Smooth muscle cell (in vitro differentiated cells): ENCODE results near the gene SLC2A4. TPM values are rescaled to one million over a fixed set of nuclear protein-coding genes. Genes with fewer than 3 reads are reported as not detected.

Source experiments
- DNase-seq: peaks from one replicate; lab custom pipeline; 2025; ENCODE audit not compliant: unreplicated experiment; lab: John Stamatoyannopoulos, UW
- H2AFZ ChIP-seq: fragments of 200-600 bp; sonication (generic); 2 replicates; pipeline ENCODE4 v1.6.0; 2016; ENCODE audit warnings: antibody characterized with exemption, low read depth, mild to moderate bottlenecking
- H3F3A ChIP-seq: fragments of 200-600 bp; sonication (generic); 2 replicates; pipeline ENCODE4 v1.6.0; 2017; ENCODE audit warnings: antibody characterized with exemption, low read depth
- H3K27ac ChIP-seq: fragments of 200-600 bp; sonication (generic); 2 replicates; pipeline ENCODE4 v1.5.1; 2016; ENCODE audit warnings: low read depth, mild to moderate bottlenecking
- H3K27me3 ChIP-seq: fragments of 200-600 bp; sonication (generic); 2 replicates; pipeline ENCODE4 v1.6.1; 2016; ENCODE audit warnings: low read depth, mild to moderate bottlenecking
- H3K36me3 ChIP-seq: fragments of 200-600 bp; sonication (generic); 2 replicates; pipeline ENCODE4 v1.5.1; 2016; ENCODE audit warnings: low read depth
- H3K4me1 ChIP-seq: fragments of 200-600 bp; sonication (generic); 2 replicates; pipeline ENCODE4 v1.5.1; 2016; ENCODE audit warnings: low read depth
- H3K4me2 ChIP-seq: fragments of 200-600 bp; sonication (generic); 2 replicates; pipeline ENCODE4 v1.6.0; 2016; ENCODE audit warnings: mild to moderate bottlenecking
- H3K4me3 ChIP-seq: fragments of 200-600 bp; sonication (generic); 2 replicates; pipeline ENCODE4 v1.5.1; 2016; ENCODE audit warnings: mild to moderate bottlenecking
- H3K79me2 ChIP-seq: fragments of 200-600 bp; sonication (generic); 2 replicates; pipeline ENCODE4 v1.6.0; 2016; ENCODE audit warnings: low read depth, mild to moderate bottlenecking
- H3K9ac ChIP-seq: fragments of 200-600 bp; sonication (generic); 2 replicates; pipeline ENCODE4 v1.6.0; 2016; ENCODE audit warnings: low read depth
- H3K9me3 ChIP-seq: fragments of 200-600 bp; sonication (generic); replicated peaks from 2 replicates; pipeline ENCODE4 v1.5.1; 2016; ENCODE audit warnings: low read depth
- H4K20me1 ChIP-seq: fragments of 200-600 bp; sonication (generic); 2 replicates; pipeline ENCODE4 v1.6.0; 2016; ENCODE audit warnings: low read depth
- CTCF ChIP-seq: fragments of 200-600 bp; sonication (generic); IDR thresholded peaks from 2 replicates; pipeline ENCODE4 v1.5.1; 2017; ENCODE audit warnings: borderline replicate concordance, mild to moderate bottlenecking, antibody characterized with exemption; ENCODE audit not compliant: insufficient read depth, poor library complexity, severe bottlenecking
- WGBS: methylation state at CpG from one replicate; pipeline ENCODE4 v1.1.7; 2016; ENCODE audit warnings: low lambda C conversion rate; 5-methylcytosine and 5-hydroxymethylcytosine counted together
- polyA plus RNA-seq: library from polyadenylated mRNA; unstranded; fragments of >200 nt; fragmentation: Nextera tagmentation; extraction: Ambion mirVana; gene quantifications from 2 replicates; pipeline ENCODE4 v1.2.1, GENCODE V29; 2016
- total RNA-seq: library from RNA; depleted of rRNA; stranded (reverse); fragments of >200 nt; gene quantifications from 2 replicates; pipeline ENCODE4 v1.2.3, GENCODE V29; 2014

Gene SLC2A4
- total and polyA plus RNA-seq, 2 experiments from 2014 or later, result not detected

- DNase-seq, result no peak
- no peak for TF ChIP-seq CTCF
- no peaks in the 10 kb centered on the region for H3K36me3 ChIP-seq
- no peaks in the 10 kb centered on the region for H3F3A ChIP-seq
- no peak overlapping the region for H3K27ac ChIP-seq
- H3K4me3 ChIP-seq, result no peak overlapping the region
- H3K4me1 ChIP-seq, result no peaks in the 10 kb centered on the region
- H4K20me1 ChIP-seq, result no peaks in the 10 kb centered on the region
- 83% methylated on average over 9 of the region's 18 CpGs for WGBS
- no peak overlapping the region for H3K9ac ChIP-seq
- peaks cover 40% of the 10 kb centered on the region for H3K27me3 ChIP-seq
- no peaks in the 10 kb centered on the region for H3K79me2 ChIP-seq
- no peaks in the 10 kb centered on the region for H3K9me3 ChIP-seq
- H2AFZ ChIP-seq, result no peak overlapping the region
- no peak overlapping the region for H3K4me2 ChIP-seq
Measured at GRCh38 chr17:7289256-7290032, 7.9 kb downstream of the SLC2A4 start.

GRCh38 chr17:7290166-7290565 lies 8.6 kb downstream of the SLC2A4 start:
- Histone ChIP-seq H4K20me1 (no peaks in the 10 kb centered on the region), H2AFZ (no peak overlapping the region), H3K4me3 (no peak overlapping the region), H3K27me3 (peaks cover 46% of the 10 kb centered on the region), H3K4me2 (no peak overlapping the region), H3F3A (no peaks in the 10 kb centered on the region), H3K4me1 (no peaks in the 10 kb centered on the region), H3K79me2 (no peaks in the 10 kb centered on the region), H3K9ac (no peak overlapping the region), H3K36me3 (no peaks in the 10 kb centered on the region), H3K27ac (no peak overlapping the region), H3K9me3 (no peaks in the 10 kb centered on the region)
- TF ChIP-seq CTCF, result no peak
- 94% methylated on average over 19 of the region's 19 CpGs for WGBS
- no peak for DNase-seq

- Histone ChIP-seq H3F3A (peaks cover 4% of the 10 kb centered on the region), H3K9ac (no peak overlapping the region), H3K4me2 (no peak overlapping the region), H3K9me3 (no peaks in the 10 kb centered on the region), H4K20me1 (no peaks in the 10 kb centered on the region), H3K4me3 (no peak overlapping the region), H3K27me3 (peaks cover 46% of the 10 kb centered on the region), H3K36me3 (no peaks in the 10 kb centered on the region), H3K79me2 (no peaks in the 10 kb centered on the region), H2AFZ (no peak overlapping the region), H3K4me1 (no peaks in the 10 kb centered on the region), H3K27ac (no peak overlapping the region)
- no peak for TF ChIP-seq CTCF
- no peak for DNase-seq
- 86% methylated on average over 11 of the region's 11 CpGs for WGBS
Measured at GRCh38 chr17:7290685-7291084, 9.2 kb downstream of the SLC2A4 start.

GRCh38 chr17:7292194-7292593 lies 10.7 kb downstream of the SLC2A4 start:
- no peak overlapping the region for H3K4me3 ChIP-seq
- H4K20me1 ChIP-seq, result no peaks in the 10 kb centered on the region
- WGBS, result 95% methylated on average over 2 of the region's 2 CpGs
- H3K9ac ChIP-seq, result no peak overlapping the region
- no peak for TF ChIP-seq CTCF
- no peaks in the 10 kb centered on the region for H3K9me3 ChIP-seq
- H3K36me3 ChIP-seq, result no peaks in the 10 kb centered on the region
- H3K4me2 ChIP-seq, result no peak overlapping the region
- H3K27me3 ChIP-seq, result peaks cover 50% of the 10 kb centered on the region
- DNase-seq, result no peak
- H3K4me1 ChIP-seq, result no peaks in the 10 kb centered on the region
- no peak overlapping the region for H2AFZ ChIP-seq
- no peak overlapping the region for H3K27ac ChIP-seq
- H3K79me2 ChIP-seq, result no peaks in the 10 kb centered on the region
- peaks cover 8% of the 10 kb centered on the region for H3F3A ChIP-seq
